HG03558 (cell line): Measurements from ENCODE around the gene DUOX1.
A peak's percentile ranks its signal among the peaks of the same experiment; 100 is the strongest.

ENCODE experiments used
- ATAC-seq: cut with Tn5 transposase; IDR thresholded peaks from one replicate; pipeline ENCODE4 v1.9.1; 2021; ENCODE audit warnings: moderate number of reproducible peaks; ENCODE audit not compliant: unreplicated experiment; ENCODE audit errors: extremely low read depth

Gene DUOX1

GRCh38 chr15:45164914-45165313, 35.1 kb downstream of the DUOX1 start:
- no peak for ATAC-seq

GRCh38 chr15:45165536-45165935, 35.7 kb downstream of the DUOX1 start:
- ATAC-seq = no peak

- peak; percentile 86 for ATAC-seq
These were observed 37.2 kb downstream of the DUOX1 start for GRCh38 chr15:45166834-45167630.

GRCh38 chr15:45167631-45168205, 37.9 kb downstream of the DUOX1 start:
- no peak for ATAC-seq

GRCh38 chr15:45168286-45168685, 38.5 kb downstream of the DUOX1 start:
- ATAC-seq = no peak

GRCh38 chr15:45168751-45169551, 39.2 kb downstream of the DUOX1 start:
- ATAC-seq = no peak

- ATAC-seq = no peak
These were observed 40.0 kb downstream of the DUOX1 start for GRCh38 chr15:45169608-45170480.

- ATAC-seq = no peak
These were observed 42.1 kb downstream of the DUOX1 start for GRCh38 chr15:45171912-45172311.

GRCh38 chr15:45174069-45174468, 44.3 kb downstream of the DUOX1 start:
- ATAC-seq = no peak

GRCh38 chr15:45174577-45174976, 44.8 kb downstream of the DUOX1 start:
- no peak for ATAC-seq

GRCh38 chr15:45177285-45177684, 47.5 kb downstream of the DUOX1 start:
- no peak for ATAC-seq

- no peak for ATAC-seq
These were observed 49.6 kb downstream of the DUOX1 start for GRCh38 chr15:45179221-45179985.

- no peak for ATAC-seq
These were observed 50.4 kb downstream of the DUOX1 start for GRCh38 chr15:45180201-45180600.

- ATAC-seq = no peak
These were observed 51.0 kb downstream of the DUOX1 start for GRCh38 chr15:45180648-45181436.

- ATAC-seq = no peak
These were observed 51.9 kb downstream of the DUOX1 start for GRCh38 chr15:45181491-45182285.

- ATAC-seq = no peak
These were observed 53.2 kb downstream of the DUOX1 start for GRCh38 chr15:45182996-45183395.

GRCh38 chr15:45183511-45183910, 53.7 kb downstream of the DUOX1 start:
- no peak for ATAC-seq

- ATAC-seq = no peak
These were observed 54.8 kb downstream of the DUOX1 start for GRCh38 chr15:45184562-45185041.
